Esophagus mucosa (tissue), 1 donor: ENCODE data around the gene ZNF784. TPM values are rescaled to one million over a fixed set of nuclear protein-coding genes. Genes with fewer than 3 reads are reported as not detected.
"Not testable (repeated sequence)": the region's sequence is repeated elsewhere in the genome, so short reads cannot be mapped to it uniquely, and the experiment has no call there.

Experiments
- ATAC-seq: fragments of 200-7000 bp; cut with Tn5 transposase; one replicate; pipeline ENCODE4 v1.9.1; 2020
- total RNA-seq: library from RNA; stranded (reverse); gene quantifications from one replicate; pipeline ENCODE4 v1.2.4, GENCODE V29; 2023
- donor health status: DM: yes; HTN: yes; CAD: no.

The ZNF784 gene
- total RNA-seq, 1 donor from 2014 or later, result 3.8 TPM

GRCh38 chr19:55602104-55603001, 22.0 kb downstream of the ZNF784 start:
- no peak for ATAC-seq

- ATAC-seq, result no peak
These were observed 23.3 kb downstream of the ZNF784 start for GRCh38 chr19:55601084-55601483.

- no peak for ATAC-seq
These were observed 23.7 kb downstream of the ZNF784 start for GRCh38 chr19:55600662-55601028.

GRCh38 chr19:55599842-55600661, 24.3 kb downstream of the ZNF784 start, which contains the start of gene ZNF524:
TSS of gene ZNF524 (plus strand) at chr19:55600288. CDS start at chr19:55602113, 1,825 bp downstream.
- peak; percentile 50 for ATAC-seq

- ATAC-seq, result peak; percentile 88
These were observed 24.9 kb downstream of the ZNF784 start, which contains the start of gene FIZ1 for GRCh38 chr19:55599468-55599841. TSS of gene FIZ1 (minus strand) at chr19:55599517. CDS start at chr19:55597865, 1,652 bp downstream.

GRCh38 chr19:55598719-55599467, 25.5 kb downstream of the ZNF784 start:
- peak; percentile 90 for ATAC-seq

GRCh38 chr19:55598034-55598433, 26.3 kb downstream of the ZNF784 start:
- no peak for ATAC-seq

GRCh38 chr19:55597501-55597921, 26.9 kb downstream of the ZNF784 start:
- ATAC-seq, result no peak

- ATAC-seq, result no peak
These were observed 28.1 kb downstream of the ZNF784 start for GRCh38 chr19:55596304-55596703.

GRCh38 chr19:55594996-55595545, 29.3 kb downstream of the ZNF784 start:
- no peak for ATAC-seq

- no peak for ATAC-seq
These were observed 31.1 kb downstream of the ZNF784 start for GRCh38 chr19:55593096-55593772.

- no peak for ATAC-seq
These were observed 31.8 kb downstream of the ZNF784 start for GRCh38 chr19:55592391-55593090.

- no peak for ATAC-seq
These were observed 32.8 kb downstream of the ZNF784 start for GRCh38 chr19:55591555-55591954.

- ATAC-seq, result no peak
These were observed 33.7 kb downstream of the ZNF784 start for GRCh38 chr19:55590617-55591016.

GRCh38 chr19:55590109-55590508, 34.3 kb downstream of the ZNF784 start:
- ATAC-seq, result no peak

- ATAC-seq, result no peak
These were observed 35.6 kb downstream of the ZNF784 start for GRCh38 chr19:55588738-55589137.

- ATAC-seq, result peak; percentile 90
These were observed 37.2 kb downstream of the ZNF784 start for GRCh38 chr19:55586976-55587668.

GRCh38 chr19:55585658-55586339, 38.6 kb downstream of the ZNF784 start:
- ATAC-seq, result peak; percentile 19

GRCh38 chr19:55584871-55585270, 39.5 kb downstream of the ZNF784 start:
- no peak for ATAC-seq

- not testable (repeated sequence) for ATAC-seq
These were observed 40.5 kb downstream of the ZNF784 start for GRCh38 chr19:55583897-55584296.
